ENCODE measurements around the gene POU2F2.

Gene POU2F2

DNA sequence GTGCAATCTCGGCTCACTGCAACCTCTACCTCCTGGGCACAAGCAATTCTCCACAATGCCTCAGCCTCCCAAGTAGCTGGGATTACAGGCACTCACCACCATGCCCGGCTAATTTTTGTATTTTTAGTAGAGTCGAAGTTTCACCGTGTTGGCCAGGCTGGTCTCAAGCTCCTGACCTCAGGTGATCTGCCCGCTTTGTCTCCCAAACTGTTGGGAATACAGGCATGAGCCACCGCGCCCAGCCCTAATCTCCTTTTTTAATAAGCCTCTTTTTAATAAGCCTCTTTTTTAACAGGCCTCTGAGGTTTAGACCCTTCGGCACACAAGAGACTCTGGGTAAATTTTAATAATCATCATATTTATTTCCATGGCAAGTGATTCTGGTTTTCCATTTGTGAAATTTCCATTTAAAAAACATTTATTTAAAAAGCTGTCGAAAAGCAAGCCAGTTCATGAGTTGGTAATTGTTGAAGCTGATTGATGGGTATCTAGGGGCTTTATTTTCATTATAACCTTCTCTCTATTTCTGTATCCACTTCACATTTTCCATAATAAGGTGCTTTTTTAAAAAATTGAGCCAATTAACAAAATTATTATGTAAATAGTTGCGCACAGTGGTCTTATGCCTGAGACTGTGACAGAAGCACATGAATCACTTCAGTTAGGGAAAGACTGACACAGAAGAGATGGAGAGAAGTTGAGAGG, 11.8 kb downstream of the POU2F2 start:
- H3K4me3 ChIP-seq: no peak overlapping the region
- TF ChIP-seq, protein P1, sequence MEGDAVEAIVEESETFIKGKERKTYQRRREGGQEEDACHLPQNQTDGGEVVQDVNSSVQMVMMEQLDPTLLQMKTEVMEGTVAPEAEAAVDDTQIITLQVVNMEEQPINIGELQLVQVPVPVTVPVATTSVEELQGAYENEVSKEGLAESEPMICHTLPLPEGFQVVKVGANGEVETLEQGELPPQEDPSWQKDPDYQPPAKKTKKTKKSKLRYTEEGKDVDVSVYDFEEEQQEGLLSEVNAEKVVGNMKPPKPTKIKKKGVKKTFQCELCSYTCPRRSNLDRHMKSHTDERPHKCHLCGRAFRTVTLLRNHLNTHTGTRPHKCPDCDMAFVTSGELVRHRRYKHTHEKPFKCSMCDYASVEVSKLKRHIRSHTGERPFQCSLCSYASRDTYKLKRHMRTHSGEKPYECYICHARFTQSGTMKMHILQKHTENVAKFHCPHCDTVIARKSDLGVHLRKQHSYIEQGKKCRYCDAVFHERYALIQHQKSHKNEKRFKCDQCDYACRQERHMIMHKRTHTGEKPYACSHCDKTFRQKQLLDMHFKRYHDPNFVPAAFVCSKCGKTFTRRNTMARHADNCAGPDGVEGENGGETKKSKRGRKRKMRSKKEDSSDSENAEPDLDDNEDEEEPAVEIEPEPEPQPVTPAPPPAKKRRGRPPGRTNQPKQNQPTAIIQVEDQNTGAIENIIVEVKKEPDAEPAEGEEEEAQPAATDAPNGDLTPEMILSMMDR (IDR thresholded peaks at IDR 0.05): no peak
- no peak overlapping the region for H3K27ac ChIP-seq
- no peak for DNase-seq (ENCODE audit: low spot score)

DNA sequence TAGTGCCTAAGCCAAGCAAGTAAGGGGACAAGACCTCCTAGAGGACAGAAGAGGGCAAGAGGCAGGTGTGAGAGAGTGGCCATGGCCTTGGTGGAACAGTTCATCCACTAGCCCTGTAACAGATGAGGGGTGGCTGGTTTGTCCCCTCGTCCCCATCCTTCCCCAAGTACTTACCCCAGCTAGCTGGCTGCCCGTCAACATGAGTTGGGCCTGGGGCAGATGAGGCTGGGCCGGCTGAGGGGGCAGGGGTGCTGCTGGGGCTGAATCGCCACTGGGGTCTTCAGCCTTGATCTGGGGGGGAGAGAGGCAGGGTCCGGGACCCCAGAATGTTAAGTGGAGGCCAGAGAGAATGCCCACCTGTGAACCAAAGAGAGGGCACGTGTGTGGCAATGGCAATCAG, 15.2 kb downstream of the POU2F2 start:
- DNase-seq (ENCODE audit: low spot score): no peak
- Histone ChIP-seq H3K4me3 (no peak overlapping the region), H3K27ac (no peak overlapping the region)
- TF ChIP-seq, protein P1 (IDR thresholded peaks at IDR 0.05): no peak

DNA sequence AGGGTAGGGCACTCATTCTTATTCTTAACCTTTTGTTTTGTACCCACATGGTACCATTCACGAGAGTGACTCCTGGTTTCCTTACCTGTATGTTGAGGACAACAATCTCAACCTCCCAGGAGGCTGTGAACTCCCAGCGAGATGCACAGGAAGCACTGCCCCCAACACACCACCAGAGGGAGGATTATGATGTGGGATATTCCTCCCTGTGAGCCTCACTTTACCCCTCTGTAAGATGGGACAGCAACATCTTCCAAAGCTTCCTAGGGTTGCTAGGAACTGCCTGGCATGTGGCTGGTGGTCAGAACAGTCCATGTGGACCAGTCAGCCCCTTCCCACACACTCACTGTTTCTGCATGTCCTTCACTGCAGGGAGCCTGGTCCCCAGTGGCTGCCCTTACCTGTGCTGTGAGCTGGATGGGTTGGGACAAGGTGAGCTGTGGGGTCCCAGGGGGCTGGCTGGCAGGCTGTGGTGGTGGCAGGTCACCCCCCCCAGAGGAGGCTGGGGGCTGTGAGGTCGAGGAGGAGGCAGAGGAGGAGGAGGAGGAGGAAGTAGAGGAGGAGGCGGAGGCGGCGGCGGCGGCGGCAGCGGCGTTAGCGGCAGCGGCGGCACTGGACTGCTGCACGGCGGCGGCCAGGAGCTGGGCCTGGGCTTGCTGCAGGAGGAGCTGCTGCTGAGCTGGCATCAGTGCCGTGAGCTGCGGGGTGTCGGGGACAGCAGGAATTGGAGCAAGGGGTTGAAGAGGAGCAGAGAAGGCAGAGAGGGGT, 15.8 kb downstream of the POU2F2 start:
- Histone ChIP-seq H3K4me3 (no peak overlapping the region), H3K27ac (no peak overlapping the region)
- TF ChIP-seq, protein P1 (IDR thresholded peaks at IDR 0.05): no peak
- no peak for DNase-seq (ENCODE audit: low spot score)

DNA sequence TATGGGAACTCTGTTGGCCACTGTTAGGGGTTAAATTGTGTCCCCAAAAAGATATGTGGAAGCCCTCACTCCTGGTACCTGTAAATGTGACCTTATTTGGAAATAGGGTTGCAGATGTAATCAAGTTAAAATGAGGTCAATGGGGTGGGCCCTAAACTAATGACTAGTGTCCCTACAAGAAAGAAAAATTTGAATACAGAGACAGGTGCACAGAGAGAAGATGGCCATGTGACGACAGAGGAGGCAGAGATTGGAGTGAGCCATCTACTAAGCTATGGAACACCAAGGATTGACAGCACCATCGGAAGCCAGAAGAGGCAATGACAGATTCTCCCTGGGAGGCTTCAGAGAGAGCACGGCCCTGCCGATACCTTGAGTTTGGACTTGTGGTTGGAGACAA, 16.5 kb downstream of the POU2F2 start:
- DNase-seq (ENCODE audit: low spot score): no peak
- Histone ChIP-seq H3K4me3 (no peak overlapping the region), H3K27ac (no peak overlapping the region)
- TF ChIP-seq, protein P1 (IDR thresholded peaks at IDR 0.05): no peak

DNA sequence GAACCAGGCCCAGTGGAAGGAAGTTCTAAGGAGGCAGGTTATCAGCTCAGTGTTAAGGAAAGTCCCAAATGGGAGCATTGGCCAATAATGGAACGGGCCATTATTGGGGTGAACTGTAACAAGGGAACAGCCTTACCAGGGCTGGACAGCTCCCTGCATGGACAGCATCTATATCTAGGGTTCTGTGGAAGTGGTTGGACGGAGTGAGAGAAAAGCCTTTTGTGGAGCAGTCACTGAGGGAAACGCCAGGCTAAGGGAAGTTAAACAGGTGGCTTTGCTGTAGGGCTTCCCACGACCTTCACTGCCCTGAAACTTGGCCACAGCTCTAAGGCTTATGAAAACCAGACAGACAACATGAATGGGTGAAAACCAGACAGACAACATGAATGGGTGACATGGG, 17.0 kb downstream of the POU2F2 start:
- no peak for DNase-seq (ENCODE audit: low spot score)

DNA sequence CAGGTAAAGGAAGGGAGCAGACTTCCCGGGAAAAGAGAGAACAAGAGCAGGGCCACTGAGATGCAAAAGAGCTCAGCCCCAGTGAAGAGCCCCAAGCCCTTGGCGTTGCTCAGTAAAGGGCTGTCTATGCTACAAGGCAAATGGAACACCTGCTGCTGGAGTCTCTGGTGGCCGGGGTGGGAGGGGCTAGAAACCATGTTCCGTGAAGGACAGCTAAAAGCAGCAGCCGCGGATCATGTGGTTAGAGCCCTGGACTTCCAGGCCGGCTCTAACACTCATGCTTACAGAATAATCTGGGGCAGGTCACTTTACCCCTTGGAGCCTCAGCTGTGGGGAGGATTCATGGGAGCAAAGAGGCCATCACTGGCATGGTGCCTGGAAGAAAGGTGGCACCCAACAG, 17.8 kb downstream of the POU2F2 start:
- DNase-seq (ENCODE audit: low spot score): no peak
- Histone ChIP-seq H3K27ac (peak overlapping the region in 1 of 2 donors; percentile 64), H3K4me3 (no peak overlapping the region)
- TF ChIP-seq, protein P1 (IDR thresholded peaks at IDR 0.05): no peak

More for the DNA sequence above, 17.0 kb downstream of the POU2F2 start:
- no peak overlapping the region for H3K27ac ChIP-seq
- TF ChIP-seq, protein P1 (IDR thresholded peaks at IDR 0.05): no peak
- no peak overlapping the region for H3K4me3 ChIP-seq
